GM19035 (cell line): ENCODE measurements around the gene TEX55.
"Not testable (repeated sequence)": the region's sequence is repeated elsewhere in the genome, so short reads cannot be mapped to it uniquely, and the experiment has no call there.

Experiments
- ATAC-seq: cut with Tn5 transposase; IDR thresholded peaks from one replicate; pipeline ENCODE4 v1.9.1; 2021; ENCODE audit not compliant: unreplicated experiment

TEX55 gene

GRCh38 chr3:119145500-119146167 is at the start of gene TEX55:
Gene TEX55 (plus strand): TSS chr3:119146165. CDS start chr3:119146190, 25 bp downstream.
- no peak for ATAC-seq

- no peak for ATAC-seq
Measured at GRCh38 chr3:119098003-119098402, 48.0 kb upstream of the TEX55 start.

GRCh38 chr3:119098619-119099222 is 47.2 kb upstream of the TEX55 start:
- no peak for ATAC-seq

GRCh38 chr3:119099785-119100184 is 46.2 kb upstream of the TEX55 start:
- no peak for ATAC-seq

- no peak for ATAC-seq
Measured at GRCh38 chr3:119104031-119104430, 41.9 kb upstream of the TEX55 start.

GRCh38 chr3:119118330-119118729 is 27.6 kb upstream of the TEX55 start:
- ATAC-seq: not testable (repeated sequence)

GRCh38 chr3:119120480-119120879 is 25.5 kb upstream of the TEX55 start:
- no peak for ATAC-seq

GRCh38 chr3:119122350-119122749 is 23.6 kb upstream of the TEX55 start:
- no peak for ATAC-seq

GRCh38 chr3:119125342-119125741 is 20.6 kb upstream of the TEX55 start:
- ATAC-seq: no peak

- no peak for ATAC-seq
Measured at GRCh38 chr3:119125742-119126504, 20.0 kb upstream of the TEX55 start.

GRCh38 chr3:119130291-119130690 is 15.7 kb upstream of the TEX55 start:
- ATAC-seq: not testable (repeated sequence)

GRCh38 chr3:119132291-119132690 is 13.7 kb upstream of the TEX55 start:
- not testable (repeated sequence) for ATAC-seq

GRCh38 chr3:119139360-119139759 is 6.6 kb upstream of the TEX55 start:
- ATAC-seq: not testable (repeated sequence)

GRCh38 chr3:119140466-119140865 is 5.5 kb upstream of the TEX55 start:
- no peak for ATAC-seq

- ATAC-seq: no peak
Measured at GRCh38 chr3:119145128-119145499, 851 bp upstream of the TEX55 start.

GRCh38 chr3:119146578-119147375 is 812 bp downstream of the TEX55 start:
- no peak for ATAC-seq

GRCh38 chr3:119147494-119147893 is 1.5 kb downstream of the TEX55 start:
- ATAC-seq: no peak

- no peak for ATAC-seq
Measured at GRCh38 chr3:119148493-119149180, 2.7 kb downstream of the TEX55 start.

GRCh38 chr3:119149484-119149883 is 3.5 kb downstream of the TEX55 start:
- ATAC-seq: no peak

- no peak for ATAC-seq
Measured at GRCh38 chr3:119156868-119157267, 10.9 kb downstream of the TEX55 start.

- ATAC-seq: no peak
Measured at GRCh38 chr3:119157971-119158370, 12.0 kb downstream of the TEX55 start.
